Measurements from ENCODE around the gene ESPL1. TPM values are rescaled to one million over a fixed set of nuclear protein-coding genes. Genes with fewer than 3 reads are reported as not detected.

The ESPL1 gene
- polyA plus RNA-seq, result 31.2 TPM
- long read RNA-seq, donor 1, result 0 reads
- long read RNA-seq, donor 2, partial matches to known transcripts, result 0 of 1 reads
- long read RNA-seq, donor 2, other reads (novel, unspliced or antisense), result 0 of 1 reads
- long read RNA-seq, donor 3, result 0 reads
- long read RNA-seq, donor 4, result 0 reads
- long read RNA-seq, donor 5, result 0 reads
- long read RNA-seq, donor 6, partial matches to known transcripts, result 7 of 8 reads
- long read RNA-seq, donor 6, other reads (novel, unspliced or antisense), result 0 of 8 reads
- long read RNA-seq, donor 7, result 0 reads
- long read RNA-seq, donor 8, full-length matches to known transcripts, result 2 of 2 reads
- long read RNA-seq, donor 8, partial matches to known transcripts, result 0 of 2 reads
- long read RNA-seq, donor 8, other reads (novel, unspliced or antisense), result 0 of 2 reads
- long read RNA-seq, donor 9, partial matches to known transcripts, result 0 of 1 reads
- long read RNA-seq, donor 9, other reads (novel, unspliced or antisense), result 0 of 1 reads
- long read RNA-seq, donor 10, partial matches to known transcripts, result 7 of 7 reads
- long read RNA-seq, donor 10, other reads (novel, unspliced or antisense), result 0 of 7 reads
- long read RNA-seq, donor 11, result 0 reads

GRCh38 chr12:53267999-53268629, at the start of gene ESPL1:
TSS of gene ESPL1 (plus strand) at chr12:53268299. CDS start at chr12:53268767, 468 bp downstream.
- WGBS (ENCODE audit: insufficient coverage, low lambda C conversion rate), result no CpG with 5 or more reads among the region's 58 CpGs
- Histone ChIP-seq H3K36me3 (ENCODE audit: control insufficient read depth, insufficient read depth, low read length) (no peaks in the 10 kb centered on the region), H3K4me3 (ENCODE audit: low read length) (peak within 1 kb of the TSS; percentile 74), H3K9me3 (ENCODE audit: control insufficient read depth, low read depth, low read length) (no peaks in the 10 kb centered on the region), H3K27me3 (ENCODE audit: control insufficient read depth, insufficient read depth, low read length) (no peaks in the 10 kb centered on the region), H3K27ac (ENCODE audit: low read length) (no peak within 1 kb of the TSS), H3K4me1 (ENCODE audit: control insufficient read depth, insufficient read depth, low read length) (peaks cover 7% of the 10 kb centered on the region)
- peak; percentile 66 to 80 for DNase-seq

- H3K4me3 ChIP-seq (ENCODE audit: low read length), result peak overlapping the region; percentile 50
- WGBS (ENCODE audit: insufficient coverage, low lambda C conversion rate), result no CpG with 5 or more reads among the region's 30 CpGs
- H3K27ac ChIP-seq (ENCODE audit: low read length), result peak overlapping the region; percentile 97
- no peak for DNase-seq
- no peaks in the 10 kb centered on the region for H3K27me3 ChIP-seq (ENCODE audit: control insufficient read depth, insufficient read depth, low read length)
- H3K9me3 ChIP-seq (ENCODE audit: control insufficient read depth, low read depth, low read length), result peaks cover 2% of the 10 kb centered on the region
- H3K36me3 ChIP-seq (ENCODE audit: control insufficient read depth, insufficient read depth, low read length), result peaks cover 13% of the 10 kb centered on the region
- H3K4me1 ChIP-seq (ENCODE audit: control insufficient read depth, insufficient read depth, low read length), result peaks cover 52% of the 10 kb centered on the region
These were observed 49.4 kb upstream of the ESPL1 start for GRCh38 chr12:53218551-53219291.

GRCh38 chr12:53219292-53219955, 48.7 kb upstream of the ESPL1 start:
- peaks cover 6% of the 10 kb centered on the region for H3K36me3 ChIP-seq (ENCODE audit: control insufficient read depth, insufficient read depth, low read length)
- DNase-seq, result no peak
- 60% methylated on average over 1 of the region's 27 CpGs for WGBS (ENCODE audit: insufficient coverage, low lambda C conversion rate)

GRCh38 chr12:53219956-53220693, 48.0 kb upstream of the ESPL1 start:
- peaks cover 2% of the 10 kb centered on the region for H3K9me3 ChIP-seq (ENCODE audit: control insufficient read depth, low read depth, low read length)
- peak overlapping the region; percentile 97 for H3K27ac ChIP-seq (ENCODE audit: low read length)
- WGBS (ENCODE audit: insufficient coverage, low lambda C conversion rate), result no CpG with 5 or more reads among the region's 53 CpGs
- H3K4me1 ChIP-seq (ENCODE audit: control insufficient read depth, insufficient read depth, low read length), result peaks cover 63% of the 10 kb centered on the region
- H3K27me3 ChIP-seq (ENCODE audit: control insufficient read depth, insufficient read depth, low read length), result no peaks in the 10 kb centered on the region
- peak in 1 of 2 donors; percentile 83 for DNase-seq
- peak overlapping the region; percentile 50 for H3K4me3 ChIP-seq (ENCODE audit: low read length)
- peaks cover 2% of the 10 kb centered on the region for H3K36me3 ChIP-seq (ENCODE audit: control insufficient read depth, insufficient read depth, low read length)

More at GRCh38 chr12:53219292-53219955, 48.7 kb upstream of the ESPL1 start:
- Histone ChIP-seq H3K4me1 (ENCODE audit: control insufficient read depth, insufficient read depth, low read length) (peaks cover 59% of the 10 kb centered on the region), H3K27ac (ENCODE audit: low read length) (peak overlapping the region; percentile 97), H3K9me3 (ENCODE audit: control insufficient read depth, low read depth, low read length) (peaks cover 2% of the 10 kb centered on the region), H3K27me3 (ENCODE audit: control insufficient read depth, insufficient read depth, low read length) (no peaks in the 10 kb centered on the region), H3K4me3 (ENCODE audit: low read length) (peak overlapping the region; percentile 50)

GRCh38 chr12:53220694-53221202, 47.4 kb upstream of the ESPL1 start:
- Histone ChIP-seq H3K9me3 (ENCODE audit: control insufficient read depth, low read depth, low read length) (peaks cover 2% of the 10 kb centered on the region), H3K4me3 (ENCODE audit: low read length) (peak overlapping the region; percentile 50), H3K27ac (ENCODE audit: low read length) (peak overlapping the region; percentile 97), H3K36me3 (ENCODE audit: control insufficient read depth, insufficient read depth, low read length) (no peaks in the 10 kb centered on the region), H3K4me1 (ENCODE audit: control insufficient read depth, insufficient read depth, low read length) (peaks cover 62% of the 10 kb centered on the region), H3K27me3 (ENCODE audit: control insufficient read depth, insufficient read depth, low read length) (no peaks in the 10 kb centered on the region)
- no CpG with 5 or more reads among the region's 42 CpGs for WGBS (ENCODE audit: insufficient coverage, low lambda C conversion rate)
- DNase-seq, result peak; percentile 88 to 93

GRCh38 chr12:53221203-53222080, 46.7 kb upstream of the ESPL1 start:
- WGBS (ENCODE audit: insufficient coverage, low lambda C conversion rate), result 0% methylated on average over 2 of the region's 72 CpGs

GRCh38 chr12:53222170-53222721, 45.9 kb upstream of the ESPL1 start:
- Histone ChIP-seq H3K27ac (ENCODE audit: low read length) (peak overlapping the region; percentile 97), H3K4me3 (ENCODE audit: low read length) (peak overlapping the region; percentile 50), H3K27me3 (ENCODE audit: control insufficient read depth, insufficient read depth, low read length) (no peaks in the 10 kb centered on the region), H3K9me3 (ENCODE audit: control insufficient read depth, low read depth, low read length) (peaks cover 2% of the 10 kb centered on the region), H3K4me1 (ENCODE audit: control insufficient read depth, insufficient read depth, low read length) (peaks cover 47% of the 10 kb centered on the region), H3K36me3 (ENCODE audit: control insufficient read depth, insufficient read depth, low read length) (no peaks in the 10 kb centered on the region)
- no peak for DNase-seq
- WGBS (ENCODE audit: insufficient coverage, low lambda C conversion rate), result 14% methylated on average over 1 of the region's 5 CpGs

More at GRCh38 chr12:53221203-53222080, 46.7 kb upstream of the ESPL1 start:
- Histone ChIP-seq H3K27ac (ENCODE audit: low read length) (peak overlapping the region; percentile 97), H3K9me3 (ENCODE audit: control insufficient read depth, low read depth, low read length) (peaks cover 2% of the 10 kb centered on the region), H3K4me3 (ENCODE audit: low read length) (peak overlapping the region; percentile 50), H3K27me3 (ENCODE audit: control insufficient read depth, insufficient read depth, low read length) (no peaks in the 10 kb centered on the region), H3K36me3 (ENCODE audit: control insufficient read depth, insufficient read depth, low read length) (no peaks in the 10 kb centered on the region), H3K4me1 (ENCODE audit: control insufficient read depth, insufficient read depth, low read length) (peaks cover 55% of the 10 kb centered on the region)
- peak; percentile 50 to 79 for DNase-seq

GRCh38 chr12:53222806-53223261, 45.3 kb upstream of the ESPL1 start:
- Histone ChIP-seq H3K4me1 (ENCODE audit: control insufficient read depth, insufficient read depth, low read length) (peaks cover 42% of the 10 kb centered on the region), H3K36me3 (ENCODE audit: control insufficient read depth, insufficient read depth, low read length) (no peaks in the 10 kb centered on the region), H3K9me3 (ENCODE audit: control insufficient read depth, low read depth, low read length) (peaks cover 2% of the 10 kb centered on the region), H3K27me3 (ENCODE audit: control insufficient read depth, insufficient read depth, low read length) (no peaks in the 10 kb centered on the region), H3K27ac (ENCODE audit: low read length) (peak overlapping the region; percentile 97), H3K4me3 (ENCODE audit: low read length) (no peak overlapping the region)
- 40% methylated on average over 2 of the region's 4 CpGs for WGBS (ENCODE audit: insufficient coverage, low lambda C conversion rate)
- no peak for DNase-seq
